ENCODE measurements around the gene FOXN1. TPM values are rescaled to one million over a fixed set of nuclear protein-coding genes. Genes with fewer than 3 reads are reported as not detected.
A peak's percentile ranks its signal among the peaks of the same experiment; 100 is the strongest.

The FOXN1 gene
- polyA plus RNA-seq, 2 of the 4 experiments (the other 2 are of a cell fraction): not detected

DNA sequence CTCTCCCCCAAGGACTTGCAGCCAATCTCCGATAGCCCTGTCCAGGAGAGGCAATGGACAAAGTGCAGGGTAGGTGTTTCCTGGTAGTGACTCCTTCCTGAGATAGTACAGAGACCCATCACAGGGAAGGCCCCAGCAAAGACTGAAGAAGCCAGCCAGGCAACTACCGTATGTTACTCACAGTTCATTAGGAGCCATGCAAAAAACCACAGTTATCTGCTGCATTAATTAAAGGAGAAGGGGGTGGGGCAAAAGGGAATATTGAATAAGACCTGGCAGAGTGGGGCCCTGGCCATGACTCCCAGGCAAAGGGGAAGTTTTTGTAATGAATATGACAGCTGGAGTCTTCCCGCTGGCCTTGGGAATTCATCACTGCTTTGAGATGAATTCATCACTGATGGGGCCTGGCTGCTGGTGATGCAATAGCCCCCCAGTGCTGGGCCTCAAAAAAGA is 35.2 kb upstream of the FOXN1 start:
- no peak overlapping the region for H3K27ac ChIP-seq
- no peak overlapping the region for H3K4me3 ChIP-seq
- ChIA-PET CTCF (interaction anchor here (1.5 to 2.0 kb wide), 3 partner anchors 9 to 23 kb away, joined by 3 to 5 read pairs (median 3); no protein-coding TSS in a partner anchor), POLR2A (no interaction called here)
- H3K4me1 ChIP-seq: peaks cover 13% of the 10 kb centered on the region
- no peak for DNase-seq (ENCODE audit: low read depth in 1 of 2, low spot score in 1 of 2)
- no peaks in the 10 kb centered on the region for H3K9me3 ChIP-seq
- no peak for ATAC-seq
- no peak overlapping the region for H3K4me2 ChIP-seq
- no peak for FAIRE-seq
- WGBS (ENCODE audit: missing lambda C conversion rate): 90% methylated on average over 3 of the region's 3 CpGs
- TF ChIP-seq JUNB (IDR thresholded peaks at IDR 0.05): no peak
- TF ChIP-seq, protein P1, sequence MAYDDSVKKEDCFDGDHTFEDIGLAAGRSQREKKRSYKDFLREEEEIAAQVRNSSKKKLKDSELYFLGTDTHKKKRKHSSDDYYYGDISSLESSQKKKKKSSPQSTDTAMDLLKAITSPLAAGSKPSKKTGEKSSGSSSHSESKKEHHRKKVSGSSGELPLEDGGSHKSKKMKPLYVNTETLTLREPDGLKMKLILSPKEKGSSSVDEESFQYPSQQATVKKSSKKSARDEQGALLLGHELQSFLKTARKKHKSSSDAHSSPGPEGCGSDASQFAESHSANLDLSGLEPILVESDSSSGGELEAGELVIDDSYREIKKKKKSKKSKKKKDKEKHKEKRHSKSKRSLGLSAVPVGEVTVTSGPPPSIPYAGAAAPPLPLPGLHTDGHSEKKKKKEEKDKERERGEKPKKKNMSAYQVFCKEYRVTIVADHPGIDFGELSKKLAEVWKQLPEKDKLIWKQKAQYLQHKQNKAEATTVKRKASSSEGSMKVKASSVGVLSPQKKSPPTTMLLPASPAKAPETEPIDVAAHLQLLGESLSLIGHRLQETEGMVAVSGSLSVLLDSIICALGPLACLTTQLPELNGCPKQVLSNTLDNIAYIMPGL (CRISPR knock-in tag; IDR thresholded peaks at IDR 0.05; ENCODE audit: borderline replicate concordance): no peak

DNA sequence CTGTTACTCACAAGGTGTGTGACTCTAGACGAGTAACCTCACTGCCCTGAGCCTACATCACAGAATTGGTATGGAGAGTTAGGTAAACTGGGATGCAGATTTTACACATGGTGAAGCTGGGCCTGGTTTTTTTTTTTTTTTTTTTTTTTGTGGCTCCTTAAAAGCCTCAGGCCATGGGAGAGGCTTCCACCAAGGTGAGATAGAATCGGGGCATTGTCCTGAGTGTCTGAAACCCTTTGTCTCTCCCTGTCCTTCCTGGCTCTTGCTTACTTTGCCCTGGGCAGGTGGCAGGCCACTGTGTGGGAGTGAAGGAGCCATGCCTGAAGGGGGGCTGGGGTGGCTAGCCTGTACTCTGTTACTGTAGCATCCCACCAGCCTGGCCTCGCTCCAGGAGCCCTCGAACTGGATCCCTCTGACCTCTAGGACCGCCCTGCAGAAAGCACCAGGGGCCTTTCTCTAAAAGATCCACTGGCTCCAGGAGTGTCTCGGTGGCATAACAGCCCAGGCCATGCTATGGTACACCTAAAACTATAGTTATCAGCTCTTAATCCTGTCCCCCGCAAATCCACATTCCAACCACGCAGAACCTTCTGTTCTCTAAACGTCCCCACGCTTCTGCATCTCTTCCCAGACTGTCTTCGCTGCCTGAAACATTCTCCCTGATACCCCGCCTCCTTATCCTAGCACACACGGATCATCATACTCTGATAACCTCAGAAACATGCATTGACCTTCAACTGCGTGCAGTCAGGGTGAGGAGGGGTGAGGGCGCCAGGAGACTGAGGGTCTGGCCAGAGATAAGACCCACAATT is 34.4 kb upstream of the FOXN1 start:
- TF ChIP-seq CBX8 (IDR thresholded peaks at IDR 0.05) (no peak), CEBPB (IDR thresholded peaks at IDR 0.05) (no peak), HOXB13 (CRISPR knock-in tag; IDR thresholded peaks at IDR 0.05; ENCODE audit: low read depth) (no peak), MYC (IDR thresholded peaks at IDR 0.05; ENCODE audit: borderline replicate concordance, low read length) (no peak), EHMT2 (IDR thresholded peaks at IDR 0.05; ENCODE audit: low read depth) (no peak)
- TF ChIP-seq, protein P2, sequence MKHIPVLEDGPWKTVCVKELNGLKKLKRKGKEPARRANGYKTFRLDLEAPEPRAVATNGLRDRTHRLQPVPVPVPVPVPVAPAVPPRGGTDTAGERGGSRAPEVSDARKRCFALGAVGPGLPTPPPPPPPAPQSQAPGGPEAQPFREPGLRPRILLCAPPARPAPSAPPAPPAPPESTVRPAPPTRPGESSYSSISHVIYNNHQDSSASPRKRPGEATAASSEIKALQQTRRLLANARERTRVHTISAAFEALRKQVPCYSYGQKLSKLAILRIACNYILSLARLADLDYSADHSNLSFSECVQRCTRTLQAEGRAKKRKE (CRISPR knock-in tag; IDR thresholded peaks at IDR 0.05; ENCODE audit: low read depth): no peak
- Histone ChIP-seq H3K4me1 (peaks cover 21% of the 10 kb centered on the region), H3K27ac (no peak overlapping the region), H3K4me3 (no peak overlapping the region), H3K9me3 (no peaks in the 10 kb centered on the region), H3K4me2 (no peak overlapping the region)
- FAIRE-seq: no peak
- ChIA-PET CTCF (interaction anchor here (0.9 to 2.0 kb wide), 4 partner anchors 10 to 22 kb away, joined by 3 to 5 read pairs (median 3); no protein-coding TSS in a partner anchor), POLR2A (no interaction called here)
- DNase-seq (ENCODE audit: low read depth in 1 of 2, low spot score in 1 of 2): no peak
- 64% methylated on average over 15 of the region's 15 CpGs for WGBS (ENCODE audit: missing lambda C conversion rate)
- ATAC-seq: 0 out of 6 replicates have a peak, but pooled peaks of 1 of the 2 experiments have one; percentile 31

DNA sequence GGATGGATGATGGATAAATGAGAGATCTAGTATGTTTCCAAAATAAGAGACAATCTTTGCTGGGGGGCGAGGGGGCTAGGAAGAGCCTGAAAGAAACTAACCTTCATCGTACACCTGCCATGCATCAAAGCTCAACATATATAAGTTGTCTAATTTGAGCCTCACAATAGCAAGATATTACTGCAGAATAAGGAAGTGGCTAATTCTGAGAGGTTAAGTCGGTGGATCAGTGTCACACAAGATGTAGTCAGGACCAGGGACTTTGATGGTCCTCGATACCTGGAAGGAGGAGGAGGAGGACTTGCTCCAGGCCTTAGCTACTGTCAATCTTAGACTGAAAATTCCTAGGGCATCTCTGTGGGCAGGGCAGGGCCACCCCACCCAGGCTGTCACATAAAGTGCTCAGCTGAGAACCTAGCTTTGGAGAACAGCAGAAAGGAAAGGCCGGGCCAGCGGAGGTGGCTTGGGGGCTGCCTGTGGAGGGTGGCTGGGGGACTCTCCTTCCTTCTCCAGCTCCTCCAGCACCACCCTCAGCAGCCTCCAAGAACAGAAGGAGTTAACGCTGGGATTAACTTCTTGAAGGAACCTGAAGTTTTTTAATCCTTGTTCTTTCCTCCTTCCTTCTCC is 33.2 kb upstream of the FOXN1 start:
- ChIA-PET POLR2A (no interaction called here), CTCF (interaction anchor here (0.9 to 2.0 kb wide), 4 partner anchors 11 to 239 kb away, joined by 3 to 5 read pairs (median 4); no protein-coding TSS in a partner anchor)
- 74% methylated on average over 7 of the region's 7 CpGs for WGBS (ENCODE audit: missing lambda C conversion rate)
- no peak overlapping the region for H3K4me3 ChIP-seq
- no peaks in the 10 kb centered on the region for H3K9me3 ChIP-seq
- ATAC-seq (no peak), DNase-seq (ENCODE audit: low read depth in 1 of 2, low spot score in 1 of 2) (no peak), FAIRE-seq (no peak)
- peaks cover 22% of the 10 kb centered on the region for H3K4me1 ChIP-seq
- H3K4me2 ChIP-seq: no peak overlapping the region
- no peak overlapping the region for H3K27ac ChIP-seq
- TF ChIP-seq HOXB5 (CRISPR knock-in tag; IDR thresholded peaks at IDR 0.05) (no peak), CBX8 (IDR thresholded peaks at IDR 0.05) (no peak), ZSCAN20 (CRISPR knock-in tag; IDR thresholded peaks at IDR 0.05) (no peak), ESRRA (IDR thresholded peaks at IDR 0.05; ENCODE audit: borderline replicate concordance, low read length) (no peak), GATA3 (IDR thresholded peaks at IDR 0.05; ENCODE audit: borderline replicate concordance) (no peak), HEYL (CRISPR knock-in tag; IDR thresholded peaks at IDR 0.05) (no peak), HDAC2 (IDR thresholded peaks at IDR 0.05) (no peak), PHF8 (IDR thresholded peaks at IDR 0.05; ENCODE audit: borderline replicate concordance, low read depth) (no peak), TP53 (CRISPR knock-in tag; IDR thresholded peaks at IDR 0.05) (no peak), CBX2 (IDR thresholded peaks at IDR 0.05; ENCODE audit: borderline replicate concordance, low read depth) (no peak), HOXA7 (CRISPR knock-in tag; IDR thresholded peaks at IDR 0.05) (no peak), EHF (CRISPR knock-in tag; IDR thresholded peaks at IDR 0.05) (no peak), ZNF302 (CRISPR knock-in tag; IDR thresholded peaks at IDR 0.05) (no peak), JUN (IDR thresholded peaks at IDR 0.05) (no peak), POLR2AphosphoS2 (conservative IDR thresholded peaks at IDR 0.05; ENCODE audit: low read length) (no peak), FOSL2 (IDR thresholded peaks at IDR 0.05) (no peak), FOSL2 (CRISPR knock-in tag; IDR thresholded peaks at IDR 0.05) (no peak)
- TF ChIP-seq, protein P3, sequence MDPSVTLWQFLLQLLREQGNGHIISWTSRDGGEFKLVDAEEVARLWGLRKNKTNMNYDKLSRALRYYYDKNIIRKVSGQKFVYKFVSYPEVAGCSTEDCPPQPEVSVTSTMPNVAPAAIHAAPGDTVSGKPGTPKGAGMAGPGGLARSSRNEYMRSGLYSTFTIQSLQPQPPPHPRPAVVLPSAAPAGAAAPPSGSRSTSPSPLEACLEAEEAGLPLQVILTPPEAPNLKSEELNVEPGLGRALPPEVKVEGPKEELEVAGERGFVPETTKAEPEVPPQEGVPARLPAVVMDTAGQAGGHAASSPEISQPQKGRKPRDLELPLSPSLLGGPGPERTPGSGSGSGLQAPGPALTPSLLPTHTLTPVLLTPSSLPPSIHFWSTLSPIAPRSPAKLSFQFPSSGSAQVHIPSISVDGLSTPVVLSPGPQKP (IDR thresholded peaks at IDR 0.05; ENCODE audit: low read depth, low read length): no peak
- TF ChIP-seq, protein P4, sequence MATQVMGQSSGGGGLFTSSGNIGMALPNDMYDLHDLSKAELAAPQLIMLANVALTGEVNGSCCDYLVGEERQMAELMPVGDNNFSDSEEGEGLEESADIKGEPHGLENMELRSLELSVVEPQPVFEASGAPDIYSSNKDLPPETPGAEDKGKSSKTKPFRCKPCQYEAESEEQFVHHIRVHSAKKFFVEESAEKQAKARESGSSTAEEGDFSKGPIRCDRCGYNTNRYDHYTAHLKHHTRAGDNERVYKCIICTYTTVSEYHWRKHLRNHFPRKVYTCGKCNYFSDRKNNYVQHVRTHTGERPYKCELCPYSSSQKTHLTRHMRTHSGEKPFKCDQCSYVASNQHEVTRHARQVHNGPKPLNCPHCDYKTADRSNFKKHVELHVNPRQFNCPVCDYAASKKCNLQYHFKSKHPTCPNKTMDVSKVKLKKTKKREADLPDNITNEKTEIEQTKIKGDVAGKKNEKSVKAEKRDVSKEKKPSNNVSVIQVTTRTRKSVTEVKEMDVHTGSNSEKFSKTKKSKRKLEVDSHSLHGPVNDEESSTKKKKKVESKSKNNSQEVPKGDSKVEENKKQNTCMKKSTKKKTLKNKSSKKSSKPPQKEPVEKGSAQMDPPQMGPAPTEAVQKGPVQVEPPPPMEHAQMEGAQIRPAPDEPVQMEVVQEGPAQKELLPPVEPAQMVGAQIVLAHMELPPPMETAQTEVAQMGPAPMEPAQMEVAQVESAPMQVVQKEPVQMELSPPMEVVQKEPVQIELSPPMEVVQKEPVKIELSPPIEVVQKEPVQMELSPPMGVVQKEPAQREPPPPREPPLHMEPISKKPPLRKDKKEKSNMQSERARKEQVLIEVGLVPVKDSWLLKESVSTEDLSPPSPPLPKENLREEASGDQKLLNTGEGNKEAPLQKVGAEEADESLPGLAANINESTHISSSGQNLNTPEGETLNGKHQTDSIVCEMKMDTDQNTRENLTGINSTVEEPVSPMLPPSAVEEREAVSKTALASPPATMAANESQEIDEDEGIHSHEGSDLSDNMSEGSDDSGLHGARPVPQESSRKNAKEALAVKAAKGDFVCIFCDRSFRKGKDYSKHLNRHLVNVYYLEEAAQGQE (IDR thresholded peaks at IDR 0.05): no peak

Measured in A549 (cell line).